Measurements from ENCODE around the gene PABPC3.

DNA sequence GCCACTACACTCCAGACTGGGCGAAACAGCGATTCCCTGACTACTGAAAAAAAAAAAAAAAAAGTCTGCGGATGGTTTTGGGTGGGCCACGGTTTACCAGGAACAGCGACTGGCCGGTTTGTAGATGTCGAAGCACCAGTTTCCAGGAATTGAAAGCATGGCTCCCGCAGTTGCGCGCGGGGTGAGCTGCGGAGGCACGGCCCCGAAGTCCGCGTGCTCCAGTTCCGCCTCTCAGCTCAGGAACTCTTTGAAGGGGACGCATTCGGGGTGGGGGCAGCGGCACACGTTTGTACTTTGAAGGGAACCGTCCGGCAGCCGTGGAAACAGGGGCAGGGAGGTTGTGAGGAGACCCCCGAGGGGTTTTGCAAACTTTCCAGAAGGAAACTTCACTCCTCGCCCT is 27.1 kb upstream of the PABPC3 start:
- TF ChIP-seq, protein P1, sequence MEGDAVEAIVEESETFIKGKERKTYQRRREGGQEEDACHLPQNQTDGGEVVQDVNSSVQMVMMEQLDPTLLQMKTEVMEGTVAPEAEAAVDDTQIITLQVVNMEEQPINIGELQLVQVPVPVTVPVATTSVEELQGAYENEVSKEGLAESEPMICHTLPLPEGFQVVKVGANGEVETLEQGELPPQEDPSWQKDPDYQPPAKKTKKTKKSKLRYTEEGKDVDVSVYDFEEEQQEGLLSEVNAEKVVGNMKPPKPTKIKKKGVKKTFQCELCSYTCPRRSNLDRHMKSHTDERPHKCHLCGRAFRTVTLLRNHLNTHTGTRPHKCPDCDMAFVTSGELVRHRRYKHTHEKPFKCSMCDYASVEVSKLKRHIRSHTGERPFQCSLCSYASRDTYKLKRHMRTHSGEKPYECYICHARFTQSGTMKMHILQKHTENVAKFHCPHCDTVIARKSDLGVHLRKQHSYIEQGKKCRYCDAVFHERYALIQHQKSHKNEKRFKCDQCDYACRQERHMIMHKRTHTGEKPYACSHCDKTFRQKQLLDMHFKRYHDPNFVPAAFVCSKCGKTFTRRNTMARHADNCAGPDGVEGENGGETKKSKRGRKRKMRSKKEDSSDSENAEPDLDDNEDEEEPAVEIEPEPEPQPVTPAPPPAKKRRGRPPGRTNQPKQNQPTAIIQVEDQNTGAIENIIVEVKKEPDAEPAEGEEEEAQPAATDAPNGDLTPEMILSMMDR (IDR thresholded peaks at IDR 0.05) = no peak
- no peak for TF ChIP-seq POLR2A (IDR thresholded peaks at IDR 0.05)
